Kidney (tissue), 14 donors: Measurements from ENCODE around the gene OR2V2. TPM values are rescaled to one million over a fixed set of nuclear protein-coding genes. Genes with fewer than 3 reads are reported as not detected.
A peak's percentile ranks its signal among the peaks of the same experiment; 100 is the strongest.

Source experiments
- DNase-seq, 5 donors: peaks; one replicate each; pipeline ENCODE4 v3.0.0-alpha.2; 2013 to 2020
- FAIRE-seq: peaks from 2 replicates; lab custom pipeline; 2012; peaks lifted over from hg19 to GRCh38; lab: Jason Lieb, UNC
- H3K27ac ChIP-seq, 2 donors: one replicate each; pipeline ENCODE4 v1.7.0; 2013; ENCODE audit warnings: low read depth in 2 of 2, low read length in 2 of 2, inconsistent platforms in 1 of 2
- H3K27me3 ChIP-seq: one replicate; pipeline ENCODE4 v1.7.1; 2013; ENCODE audit warnings: low read length, inconsistent platforms; ENCODE audit not compliant: control insufficient read depth, insufficient read depth
- H3K36me3 ChIP-seq, 3 donors: one replicate each; pipeline versions ENCODE4 v1.7.0 to v1.7.1; 2013; ENCODE audit warnings: low read length in 3 of 3, control low read depth in 1 of 3, inconsistent platforms in 1 of 3; ENCODE audit not compliant: insufficient read depth in 3 of 3, control insufficient read depth in 2 of 3
- H3K4me1 ChIP-seq, 3 donors: one replicate each; pipeline versions ENCODE4 v1.7.0 to v1.7.1; 2013; ENCODE audit warnings: low read length in 3 of 3, inconsistent platforms in 1 of 3, low read depth in 1 of 3; ENCODE audit not compliant: control insufficient read depth in 2 of 3, insufficient read depth in 2 of 3
- H3K4me3 ChIP-seq, 3 donors: one replicate each; pipeline versions ENCODE4 v1.7.0 to v1.8.1; 2013; ENCODE audit warnings: low read length in 3 of 3, control low read depth in 1 of 3, inconsistent platforms in 1 of 3
- H3K9ac ChIP-seq, 3 donors: one replicate each; pipeline versions ENCODE4 v1.7.0 to v1.7.1; 2013; ENCODE audit warnings: low read length in 3 of 3, control low read depth in 1 of 3, inconsistent platforms in 1 of 3
- H3K9me3 ChIP-seq, 3 donors: one replicate each; pipeline versions ENCODE4 v1.7.0 to v1.7.1; 2013; ENCODE audit warnings: low read length in 3 of 3, control low read depth in 1 of 3, inconsistent platforms in 1 of 3; ENCODE audit not compliant: control insufficient read depth in 2 of 3, insufficient read depth in 1 of 3
- CTCF ChIP-seq: IDR thresholded peaks from 3 replicates; pipeline ENCODE4 v1.5.1; 2012; ENCODE audit warnings: mild to moderate bottlenecking, moderate library complexity, borderline replicate concordance; ENCODE audit not compliant: insufficient read depth; ENCODE audit errors: extremely low read depth
- intact Hi-C: fragments of 100-400 bp; cut with DNase I; formaldehyde crosslinking; loops from one replicate; pipeline ENCODE4 v1.11.1; 2022
- polyA plus RNA-seq: library from polyadenylated mRNA; stranded (reverse); fragments of 350-450 nt; fragmentation: Illumina TruSeq; extraction: RNeasy Lipid Tissue Mini Kit (QIAGEN cat#74804); gene quantifications from one replicate; pipeline ENCODE4 v1.2.3, GENCODE V29; 2014; ENCODE audit warnings: low read depth, low replicate concordance; ENCODE audit not compliant: insufficient read depth
- total RNA-seq: library from RNA; stranded (reverse); fragmentation: NEBNext Ultra II Directional; extraction: Animal tissue kit (Norgen Biotek cat#: 25700); gene quantifications from one replicate; pipeline ENCODE4 v1.2.1, GENCODE V29; 2021
- donor health status: control.
- donor health status: control.
- donor health status: control.
- donor health status: control.
- donor health status: control.
- donor health status: DM: yes; HTN: yes; CAD: no.
- donor health status: Normal renal cell carcinoma (clear cell type).

Gene OR2V2
- total and polyA plus RNA-seq, 2 donors from 2014 or later, result not detected

GRCh38 chr5:181187500-181188213 is 40.3 kb downstream of the OR2V2 start:
- peak overlapping the region in 1 of 2 donors; percentile 10 for H3K27ac ChIP-seq
- intact Hi-C loops, result no loop called here
- peak overlapping the region in 1 of 3 donors; percentile 17 for H3K9ac ChIP-seq
- no peaks in the 10 kb centered on the region for H3K36me3 ChIP-seq
- TF ChIP-seq CTCF, result no peak
- H3K4me3 ChIP-seq, result peak overlapping the region; percentile 30 to 61 (median 51)
- FAIRE-seq (no peak), DNase-seq (peak; percentile 78 to 88 (median 85))
- no peaks in the 10 kb centered on the region for H3K9me3 ChIP-seq
- H3K27me3 ChIP-seq, result no peaks in the 10 kb centered on the region
- peaks cover 0 to 6% (median 4%) of the 10 kb centered on the region in 3 donors for H3K4me1 ChIP-seq

- peak in 4 of 5 donors; percentile 84 to 93 (median 92) for DNase-seq
- no peak for TF ChIP-seq CTCF
- H3K27ac ChIP-seq, result peak overlapping the region; percentile 71 to 72
- peak overlapping the region; percentile 81 to 98 (median 87) for H3K4me3 ChIP-seq
- H3K4me1 ChIP-seq, result peaks cover 0 to 8% (median 6%) of the 10 kb centered on the region in 3 donors
- H3K9me3 ChIP-seq, result no peaks in the 10 kb centered on the region
- intact Hi-C loops, result no loop called here
- no peaks in the 10 kb centered on the region for H3K27me3 ChIP-seq
- no peaks in the 10 kb centered on the region for H3K36me3 ChIP-seq
- H3K9ac ChIP-seq, result peak overlapping the region; percentile 63 to 97 (median 80)
- no peak for FAIRE-seq
Observed at GRCh38 chr5:181188700-181189362, 41.4 kb downstream of the OR2V2 start.

- peak overlapping the region; percentile 81 to 98 (median 87) for H3K4me3 ChIP-seq
- H3K4me1 ChIP-seq, result peaks cover 0 to 8% (median 6%) of the 10 kb centered on the region in 3 donors
- H3K27ac ChIP-seq, result no peak overlapping the region
- DNase-seq (peak in 3 of 5 donors; percentile 37 to 62 (median 42)), FAIRE-seq (no peak)
- no peaks in the 10 kb centered on the region for H3K9me3 ChIP-seq
- intact Hi-C loops, result no loop called here
- H3K27me3 ChIP-seq, result no peaks in the 10 kb centered on the region
- H3K9ac ChIP-seq, result peak overlapping the region; percentile 63 to 80 (median 70)
- no peaks in the 10 kb centered on the region for H3K36me3 ChIP-seq
- no peak for TF ChIP-seq CTCF
Observed at GRCh38 chr5:181189363-181189961, 42.1 kb downstream of the OR2V2 start.
